Large intestine (tissue), 3 donors: ENCODE results near the gene CHRNA5. TPM values are rescaled to one million over a fixed set of nuclear protein-coding genes. Genes with fewer than 3 reads are reported as not detected.

Experiments
- DNase-seq, 2 donors: peaks; one replicate each; pipeline versions ENCODE4 v3.0.0 to v3.0.0-alpha.2; 2013
- H3K27ac ChIP-seq: one replicate; pipeline ENCODE4 v1.5.1; 2013; ENCODE audit warnings: low read length
- H3K27me3 ChIP-seq: 2 replicates; pipeline ENCODE4 v1.6.1; 2013; ENCODE audit warnings: low read length; ENCODE audit not compliant: control insufficient read depth, insufficient read depth
- H3K36me3 ChIP-seq: 2 replicates; pipeline ENCODE4 v1.6.1; 2013; ENCODE audit warnings: low read length; ENCODE audit not compliant: control insufficient read depth, insufficient read depth
- H3K4me1 ChIP-seq: one replicate; pipeline ENCODE4 v1.6.1; 2013; ENCODE audit warnings: low read length; ENCODE audit not compliant: control insufficient read depth, insufficient read depth
- H3K4me3 ChIP-seq: one replicate; pipeline ENCODE4 v1.5.1; 2013; ENCODE audit warnings: low read length
- H3K9me3 ChIP-seq: one replicate; pipeline ENCODE4 v1.6.1; 2013; ENCODE audit warnings: mild to moderate bottlenecking, low read depth, low read length, moderate library complexity; ENCODE audit not compliant: control insufficient read depth
- WGBS: methylation state at CpG from one replicate; pipeline ENCODE4 v1.1.5; 2013; ENCODE audit warnings: low lambda C conversion rate; ENCODE audit not compliant: insufficient coverage; 5-methylcytosine and 5-hydroxymethylcytosine counted together
- polyA plus RNA-seq: library from polyadenylated mRNA; unstranded; fragments of 120-200 nt; gene quantifications from one replicate; pipeline ENCODE4 v1.2.1, GENCODE V29; 2013

The CHRNA5 gene
- polyA plus RNA-seq, 1 donor = 3.7 TPM

GRCh38 chr15:78637776-78638435, 72.6 kb downstream of the CHRNA5 start:
- Histone ChIP-seq H3K27me3 (peaks cover 21% of the 10 kb centered on the region), H3K4me3 (no peak overlapping the region), H3K4me1 (peaks cover 8% of the 10 kb centered on the region), H3K36me3 (no peaks in the 10 kb centered on the region), H3K27ac (no peak overlapping the region), H3K9me3 (peaks cover 2% of the 10 kb centered on the region)
- DNase-seq = no peak
- whole genome bisulfite sequencing = no CpG with 5 or more reads among the region's 4 CpGs

DNA sequence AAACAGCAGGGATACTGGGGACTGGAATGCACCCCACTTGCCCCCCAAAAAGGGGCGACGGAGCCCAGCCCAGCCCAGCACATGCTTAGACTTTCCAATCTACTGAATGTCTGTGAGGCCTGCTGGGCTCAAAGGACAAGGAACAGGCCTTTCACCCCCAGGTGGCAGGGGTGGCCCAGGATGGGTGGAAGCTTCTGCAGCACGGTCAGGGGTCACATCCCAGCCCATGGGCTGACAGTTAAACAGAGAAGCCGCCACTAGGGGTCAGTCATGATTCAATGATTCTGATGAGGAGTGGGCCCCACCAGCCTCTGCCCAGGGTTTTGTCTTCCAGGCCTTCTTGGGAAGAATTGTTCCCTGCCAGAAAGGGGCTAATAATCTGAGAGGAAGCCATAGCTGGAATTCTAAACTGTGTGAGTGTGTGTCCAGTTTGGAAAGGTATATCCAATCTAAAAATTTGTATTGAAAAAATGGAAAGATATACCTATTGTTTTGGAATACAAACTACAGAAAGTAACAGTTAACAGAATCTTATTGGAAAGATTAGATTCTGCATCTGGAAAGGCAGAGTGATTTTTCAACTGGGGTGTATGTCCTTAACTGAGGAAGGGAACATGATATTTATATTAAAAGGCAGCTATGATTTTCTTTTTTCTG, 73.5 kb downstream of the CHRNA5 start:
- peak; percentile 31 to 37 for DNase-seq
- WGBS = no CpG with 5 or more reads among the region's 4 CpGs
- no peak overlapping the region for H3K27ac ChIP-seq

DNA sequence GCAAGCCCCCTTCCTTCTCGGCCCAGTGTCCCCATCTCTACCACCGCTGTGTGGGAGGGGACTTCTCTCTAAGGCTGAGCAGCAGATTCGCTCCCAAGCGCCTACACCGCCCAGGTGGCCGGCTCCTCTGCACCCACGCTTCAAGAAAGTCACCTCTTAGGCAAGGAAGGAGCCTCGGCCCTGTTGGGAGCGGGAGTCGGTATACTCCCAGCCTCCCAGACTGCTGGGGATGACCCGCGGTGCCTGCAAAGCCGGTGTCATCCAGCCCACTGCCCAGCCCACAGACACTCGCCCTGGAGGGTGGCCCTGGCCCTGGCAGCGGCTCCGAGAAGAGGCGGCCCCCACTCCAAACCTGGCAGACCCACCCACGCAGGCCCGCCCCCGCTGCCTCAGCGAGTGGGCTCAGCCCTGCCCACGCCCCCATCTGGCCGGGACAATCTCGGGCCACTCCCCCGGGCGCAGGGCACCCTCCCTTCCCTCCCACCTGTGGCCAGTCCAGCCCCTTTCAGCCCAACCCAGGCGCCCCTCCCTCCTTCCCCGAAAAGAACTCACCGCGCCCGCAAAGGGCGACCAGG, 75.3 kb downstream of the CHRNA5 start:
- H3K9me3 ChIP-seq = no peaks in the 10 kb centered on the region
- WGBS = no CpG with 5 or more reads among the region's 32 CpGs
- H3K36me3 ChIP-seq = no peaks in the 10 kb centered on the region
- H3K27me3 ChIP-seq = peaks cover 21% of the 10 kb centered on the region
- peak overlapping the region; percentile 26 for H3K4me3 ChIP-seq
- peaks cover 8% of the 10 kb centered on the region for H3K4me1 ChIP-seq
- no peak for DNase-seq
- H3K27ac ChIP-seq = peak overlapping the region; percentile 12

More for the DNA sequence above, 73.5 kb downstream of the CHRNA5 start:
- Histone ChIP-seq H3K4me1 (peaks cover 8% of the 10 kb centered on the region), H3K9me3 (no peaks in the 10 kb centered on the region), H3K4me3 (no peak overlapping the region), H3K36me3 (no peaks in the 10 kb centered on the region), H3K27me3 (peaks cover 21% of the 10 kb centered on the region)

GRCh38 chr15:78641102-78641748, 75.9 kb downstream of the CHRNA5 start, which contains the start of gene CHRNB4:
TSS of gene CHRNB4 (minus strand) at chr15:78641210. CDS start at chr15:78641133, 77 bp downstream.
- peaks cover 8% of the 10 kb centered on the region for H3K4me1 ChIP-seq
- H3K27me3 ChIP-seq = peaks cover 21% of the 10 kb centered on the region
- peak within 1 kb of the TSS; percentile 36 for H3K27ac ChIP-seq
- H3K4me3 ChIP-seq = peak within 1 kb of the TSS; percentile 26
- no CpG with 5 or more reads among the region's 47 CpGs for WGBS
- no peaks in the 10 kb centered on the region for H3K36me3 ChIP-seq
- H3K9me3 ChIP-seq = no peaks in the 10 kb centered on the region
- DNase-seq = peak in 1 of 2 donors; percentile 55

GRCh38 chr15:78641749-78642275, 76.5 kb downstream of the CHRNA5 start:
- Histone ChIP-seq H3K36me3 (no peaks in the 10 kb centered on the region), H3K4me3 (no peak overlapping the region), H3K4me1 (peaks cover 8% of the 10 kb centered on the region), H3K27me3 (peaks cover 23% of the 10 kb centered on the region), H3K9me3 (no peaks in the 10 kb centered on the region), H3K27ac (peak overlapping the region; percentile 36)
- DNase-seq = no peak
- WGBS = 0% methylated on average over 1 of the region's 11 CpGs

GRCh38 chr15:78642331-78642730, 77.0 kb downstream of the CHRNA5 start:
- 100% methylated on average over 1 of the region's 5 CpGs for WGBS
- Histone ChIP-seq H3K4me1 (peaks cover 8% of the 10 kb centered on the region), H3K4me3 (no peak overlapping the region)

More at GRCh38 chr15:78642331-78642730, 77.0 kb downstream of the CHRNA5 start:
- H3K27me3 ChIP-seq = peaks cover 24% of the 10 kb centered on the region
- no peaks in the 10 kb centered on the region for H3K9me3 ChIP-seq
- H3K36me3 ChIP-seq = no peaks in the 10 kb centered on the region
- no peak for DNase-seq
- no peak overlapping the region for H3K27ac ChIP-seq

Other genes with a start within 250 kb of the CHRNA5 start
- 16.9 TPM for gene CRABP1, start 225.2 kb upstream of the CHRNA5 start, polyA plus RNA-seq
- gene IREB2, start 127.3 kb upstream of the CHRNA5 start, polyA plus RNA-seq = 58.7 TPM
- gene HYKK, start 57.9 kb upstream of the CHRNA5 start, polyA plus RNA-seq = 11.1 TPM
- gene PSMA4, start 25.1 kb upstream of the CHRNA5 start, polyA plus RNA-seq = 241 TPM
- gene CHRNA3, start 55.5 kb downstream of the CHRNA5 start, polyA plus RNA-seq = 26.6 TPM
- gene CHRNB4, start 75.7 kb downstream of the CHRNA5 start, polyA plus RNA-seq = 4.3 TPM
- 10.6 TPM for gene ADAMTS7, start 245.9 kb downstream of the CHRNA5 start, polyA plus RNA-seq